UCSD-AML1 (cell line): ENCODE data around the gene CTSZ.
"Not testable (repeated sequence)": the region's sequence is repeated elsewhere in the genome, so short reads cannot be mapped to it uniquely, and the experiment has no call there.

Experiments used
- DNase-seq: peaks from one replicate; lab custom pipeline; 2025; ENCODE audit not compliant: unreplicated experiment; lab: John Stamatoyannopoulos, UW

CTSZ gene

GRCh38 chr20:59001068-59001448 lies 6.0 kb downstream of the CTSZ start:
- no peak for DNase-seq

GRCh38 chr20:59000326-59000725 lies 6.7 kb downstream of the CTSZ start:
- no peak for DNase-seq

GRCh38 chr20:58998656-58999055 lies 8.4 kb downstream of the CTSZ start:
- no peak for DNase-seq

- DNase-seq = no peak
These were observed 9.8 kb downstream of the CTSZ start for GRCh38 chr20:58997141-58997770.

GRCh38 chr20:58996226-58996611 lies 10.8 kb downstream of the CTSZ start:
- DNase-seq = no peak

- DNase-seq = no peak
These were observed 11.4 kb downstream of the CTSZ start for GRCh38 chr20:58995461-58996225.

GRCh38 chr20:58994390-58995159 lies 12.5 kb downstream of the CTSZ start:
- DNase-seq = no peak

GRCh38 chr20:58993332-58994248 lies 13.5 kb downstream of the CTSZ start:
- no peak for DNase-seq

- DNase-seq = no peak
These were observed 14.1 kb downstream of the CTSZ start for GRCh38 chr20:58992911-58993310.

GRCh38 chr20:58991715-58992114 lies 15.3 kb downstream of the CTSZ start:
- DNase-seq = no peak

GRCh38 chr20:58990651-58991445 lies 16.2 kb downstream of the CTSZ start:
- DNase-seq = no peak

GRCh38 chr20:58989196-58989595 lies 17.9 kb downstream of the CTSZ start:
- DNase-seq = no peak

GRCh38 chr20:58988565-58988882 lies 18.5 kb downstream of the CTSZ start:
- no peak for DNase-seq

GRCh38 chr20:58987790-58988564 lies 19.1 kb downstream of the CTSZ start:
- no peak for DNase-seq

GRCh38 chr20:58986968-58987517 lies 20.0 kb downstream of the CTSZ start:
- DNase-seq = no peak

GRCh38 chr20:58986286-58986967 lies 20.6 kb downstream of the CTSZ start:
- DNase-seq = no peak

GRCh38 chr20:58985656-58986055 lies 21.4 kb downstream of the CTSZ start:
- no peak for DNase-seq

- DNase-seq = no peak
These were observed 22.4 kb downstream of the CTSZ start for GRCh38 chr20:58984691-58985090.

GRCh38 chr20:58983115-58983468 lies 24.0 kb downstream of the CTSZ start:
- not testable (repeated sequence) for DNase-seq
